ENCODE data around the gene ARHGAP24.

- TF ChIP-seq CHD2 (IDR thresholded peaks at IDR 0.05; ENCODE audit: low read length, partially characterized antibody) (no peak), HDAC2 (IDR thresholded peaks at IDR 0.05) (no peak), RFX5 (IDR thresholded peaks at IDR 0.05) (no peak), MAX (IDR thresholded peaks at IDR 0.05) (no peak), USF2 (IDR thresholded peaks at IDR 0.05) (no peak), MYC (IDR thresholded peaks at IDR 0.05; ENCODE audit: borderline replicate concordance, low read length) (no peak), KDM1A (IDR thresholded peaks at IDR 0.05; ENCODE audit: low read depth) (no peak)
- TF ChIP-seq, protein P1, sequence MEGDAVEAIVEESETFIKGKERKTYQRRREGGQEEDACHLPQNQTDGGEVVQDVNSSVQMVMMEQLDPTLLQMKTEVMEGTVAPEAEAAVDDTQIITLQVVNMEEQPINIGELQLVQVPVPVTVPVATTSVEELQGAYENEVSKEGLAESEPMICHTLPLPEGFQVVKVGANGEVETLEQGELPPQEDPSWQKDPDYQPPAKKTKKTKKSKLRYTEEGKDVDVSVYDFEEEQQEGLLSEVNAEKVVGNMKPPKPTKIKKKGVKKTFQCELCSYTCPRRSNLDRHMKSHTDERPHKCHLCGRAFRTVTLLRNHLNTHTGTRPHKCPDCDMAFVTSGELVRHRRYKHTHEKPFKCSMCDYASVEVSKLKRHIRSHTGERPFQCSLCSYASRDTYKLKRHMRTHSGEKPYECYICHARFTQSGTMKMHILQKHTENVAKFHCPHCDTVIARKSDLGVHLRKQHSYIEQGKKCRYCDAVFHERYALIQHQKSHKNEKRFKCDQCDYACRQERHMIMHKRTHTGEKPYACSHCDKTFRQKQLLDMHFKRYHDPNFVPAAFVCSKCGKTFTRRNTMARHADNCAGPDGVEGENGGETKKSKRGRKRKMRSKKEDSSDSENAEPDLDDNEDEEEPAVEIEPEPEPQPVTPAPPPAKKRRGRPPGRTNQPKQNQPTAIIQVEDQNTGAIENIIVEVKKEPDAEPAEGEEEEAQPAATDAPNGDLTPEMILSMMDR (IDR thresholded peaks at IDR 0.05), result no peak
Measured at GRCh38 chr4:85571008-85571407, 96.1 kb downstream of the ARHGAP24 start.

Measured in A549 (cell line).